ENCODE measurements around the gene USP17L29.
"Not testable (repeated sequence)": the region's sequence is repeated elsewhere in the genome, so short reads cannot be mapped to it uniquely, and the experiment has no call there.

Gene USP17L29, protein sequence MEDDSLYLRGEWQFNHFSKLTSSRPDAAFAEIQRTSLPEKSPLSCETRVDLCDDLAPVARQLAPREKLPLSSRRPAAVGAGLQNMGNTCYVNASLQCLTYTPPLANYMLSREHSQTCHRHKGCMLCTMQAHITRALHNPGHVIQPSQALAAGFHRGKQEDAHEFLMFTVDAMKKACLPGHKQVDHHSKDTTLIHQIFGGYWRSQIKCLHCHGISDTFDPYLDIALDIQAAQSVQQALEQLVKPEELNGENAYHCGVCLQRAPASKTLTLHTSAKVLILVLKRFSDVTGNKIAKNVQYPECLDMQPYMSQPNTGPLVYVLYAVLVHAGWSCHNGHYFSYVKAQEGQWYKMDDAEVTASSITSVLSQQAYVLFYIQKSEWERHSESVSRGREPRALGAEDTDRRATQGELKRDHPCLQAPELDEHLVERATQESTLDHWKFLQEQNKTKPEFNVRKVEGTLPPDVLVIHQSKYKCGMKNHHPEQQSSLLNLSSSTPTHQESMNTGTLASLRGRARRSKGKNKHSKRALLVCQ

DNA sequence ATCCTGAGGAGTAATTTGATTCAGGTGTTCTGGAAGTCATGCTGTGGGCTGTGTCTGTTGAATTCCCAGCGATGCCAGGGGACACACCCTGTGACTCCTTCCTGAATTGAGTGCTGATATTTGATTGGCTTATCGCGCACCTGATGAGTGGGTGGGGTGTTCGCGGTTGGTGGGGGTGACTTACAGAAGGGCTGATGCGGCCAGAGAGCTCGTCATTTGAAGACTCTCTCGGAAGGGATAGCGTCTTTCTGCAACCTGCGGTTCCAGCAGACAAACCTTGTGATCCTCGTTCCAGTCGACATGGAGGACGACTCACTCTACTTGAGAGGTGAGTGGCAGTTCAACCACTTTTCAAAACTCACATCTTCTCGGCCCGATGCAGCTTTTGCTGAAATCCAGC is at the start of gene USP17L29:
TSS of gene USP17L29 (plus strand) at position 301 of the 400 bp plus-strand sequence. CDS start at position 301, 0 bp downstream.
- not testable (repeated sequence) for DNase-seq (ENCODE audit: low read depth)

DNA sequence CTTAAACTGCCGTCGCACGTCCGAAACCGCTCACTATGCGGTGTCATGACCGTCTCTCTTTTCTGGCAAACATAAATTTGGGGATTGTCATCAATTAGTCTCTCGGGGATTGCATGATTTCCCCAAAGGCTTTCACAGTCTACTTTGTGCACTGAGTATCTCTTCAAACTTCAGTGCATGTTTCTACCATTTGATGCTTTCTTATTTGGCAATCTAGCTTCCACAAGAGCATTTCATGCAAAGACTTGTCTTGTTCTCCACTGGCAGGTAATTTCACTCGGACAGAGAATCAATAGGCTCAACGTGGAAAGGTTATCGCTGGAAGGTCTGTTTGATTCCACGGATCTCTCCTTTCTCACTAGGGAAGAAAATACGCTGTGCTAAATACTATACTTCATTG is 29.2 kb upstream of the USP17L29 start:
- not testable (repeated sequence) for DNase-seq (ENCODE audit: low read depth)

- DNase-seq (ENCODE audit: low read depth), result not testable (repeated sequence)
Measured at GRCh38 chr4:9324865-9325264, 28.6 kb upstream of the USP17L29 start, which contains the start of gene USP17L24. TSS of gene USP17L24 (plus strand) at chr4:9325165. CDS start at chr4:9325165, 0 bp downstream.

DNA sequence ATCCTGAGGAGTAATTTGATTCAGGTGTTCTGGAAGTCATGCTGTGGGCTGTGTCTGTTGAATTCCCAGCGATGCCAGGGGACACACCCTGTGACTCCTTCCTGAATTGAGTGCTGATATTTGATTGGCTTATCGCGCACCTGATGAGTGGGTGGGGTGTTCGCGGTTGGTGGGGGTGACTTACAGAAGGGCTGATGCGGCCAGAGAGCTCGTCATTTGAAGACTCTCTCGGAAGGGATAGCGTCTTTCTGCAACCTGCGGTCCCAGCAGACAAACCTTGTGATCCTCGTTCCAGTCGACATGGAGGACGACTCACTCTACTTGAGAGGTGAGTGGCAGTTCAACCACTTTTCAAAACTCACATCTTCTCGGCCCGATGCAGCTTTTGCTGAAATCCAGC is 23.8 kb upstream of the USP17L29 start, which contains the start of gene USP17L25:
TSS of gene USP17L25 (plus strand) at position 301 of the 400 bp plus-strand sequence. CDS start at position 301, 0 bp downstream.
- DNase-seq (ENCODE audit: low read depth), result not testable (repeated sequence)

DNA sequence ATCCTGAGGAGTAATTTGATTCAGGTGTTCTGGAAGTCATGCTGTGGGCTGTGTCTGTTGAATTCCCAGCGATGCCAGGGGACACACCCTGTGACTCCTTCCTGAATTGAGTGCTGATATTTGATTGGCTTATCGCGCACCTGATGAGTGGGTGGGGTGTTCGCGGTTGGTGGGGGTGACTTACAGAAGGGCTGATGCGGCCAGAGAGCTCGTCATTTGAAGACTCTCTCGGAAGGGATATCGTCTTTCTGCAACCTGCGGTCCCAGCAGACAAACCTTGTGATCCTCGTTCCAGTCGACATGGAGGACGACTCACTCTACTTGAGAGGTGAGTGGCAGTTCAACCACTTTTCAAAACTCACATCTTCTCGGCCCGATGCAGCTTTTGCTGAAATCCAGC is 19.1 kb upstream of the USP17L29 start, which contains the start of gene USP17L26:
TSS of gene USP17L26 (plus strand) at position 301 of the 400 bp plus-strand sequence. CDS start at position 301, 0 bp downstream.
- DNase-seq (ENCODE audit: low read depth), result not testable (repeated sequence)

DNA sequence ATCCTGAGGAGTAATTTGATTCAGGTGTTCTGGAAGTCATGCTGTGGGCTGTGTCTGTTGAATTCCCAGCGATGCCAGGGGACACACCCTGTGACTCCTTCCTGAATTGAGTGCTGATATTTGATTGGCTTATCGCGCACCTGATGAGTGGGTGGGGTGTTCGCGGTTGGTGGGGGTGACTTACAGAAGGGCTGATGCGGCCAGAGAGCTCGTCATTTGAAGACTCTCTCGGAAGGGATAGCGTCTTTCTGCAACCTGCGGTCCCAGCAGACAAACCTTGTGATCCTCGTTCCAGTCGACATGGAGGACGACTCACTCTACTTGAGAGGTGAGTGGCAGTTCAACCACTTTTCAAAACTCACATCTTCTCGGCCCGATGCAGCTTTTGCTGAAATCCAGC is 14.3 kb upstream of the USP17L29 start, which contains the start of gene USP17L5:
TSS of gene USP17L5 (plus strand) at position 301 of the 400 bp plus-strand sequence. CDS start at position 301, 0 bp downstream.
- not testable (repeated sequence) for DNase-seq (ENCODE audit: low read depth)

DNA sequence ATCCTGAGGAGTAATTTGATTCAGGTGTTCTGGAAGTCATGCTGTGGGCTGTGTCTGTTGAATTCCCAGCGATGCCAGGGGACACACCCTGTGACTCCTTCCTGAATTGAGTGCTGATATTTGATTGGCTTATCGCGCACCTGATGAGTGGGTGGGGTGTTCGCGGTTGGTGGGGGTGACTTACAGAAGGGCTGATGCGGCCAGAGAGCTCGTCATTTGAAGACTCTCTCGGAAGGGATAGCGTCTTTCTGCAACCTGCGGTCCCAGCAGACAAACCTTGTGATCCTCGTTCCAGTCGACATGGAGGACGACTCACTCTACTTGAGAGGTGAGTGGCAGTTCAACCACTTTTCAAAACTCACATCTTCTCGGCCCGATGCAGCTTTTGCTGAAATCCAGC is 9.6 kb upstream of the USP17L29 start, which contains the start of gene USP17L27:
TSS of gene USP17L27 (plus strand) at position 301 of the 400 bp plus-strand sequence. CDS start at position 301, 0 bp downstream.
- not testable (repeated sequence) for DNase-seq (ENCODE audit: low read depth)

GRCh38 chr4:9348593-9348992 is 4.8 kb upstream of the USP17L29 start, which contains the start of gene USP17L28:
TSS of gene USP17L28 (plus strand) at chr4:9348893. CDS start at chr4:9348893, 0 bp downstream.
- not testable (repeated sequence) for DNase-seq (ENCODE audit: low read depth)

GRCh38 chr4:9350866-9351265 is 2.6 kb upstream of the USP17L29 start:
- DNase-seq (ENCODE audit: low read depth), result not testable (repeated sequence)

DNA sequence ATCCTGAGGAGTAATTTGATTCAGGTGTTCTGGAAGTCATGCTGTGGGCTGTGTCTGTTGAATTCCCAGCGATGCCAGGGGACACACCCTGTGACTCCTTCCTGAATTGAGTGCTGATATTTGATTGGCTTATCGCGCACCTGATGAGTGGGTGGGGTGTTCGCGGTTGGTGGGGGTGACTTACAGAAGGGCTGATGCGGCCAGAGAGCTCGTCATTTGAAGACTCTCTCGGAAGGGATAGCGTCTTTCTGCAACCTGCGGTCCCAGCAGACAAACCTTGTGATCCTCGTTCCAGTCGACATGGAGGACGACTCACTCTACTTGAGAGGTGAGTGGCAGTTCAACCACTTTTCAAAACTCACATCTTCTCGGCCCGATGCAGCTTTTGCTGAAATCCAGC is 9.4 kb downstream of the USP17L29 start, which contains the start of gene USP17L30:
TSS of gene USP17L30 (plus strand) at position 301 of the 400 bp plus-strand sequence. CDS start at position 301, 0 bp downstream.
- DNase-seq (ENCODE audit: low read depth), result not testable (repeated sequence)

- DNase-seq (ENCODE audit: low read depth), result not testable (repeated sequence)
Measured at GRCh38 chr4:9379881-9380280, 26.4 kb downstream of the USP17L29 start.

- DNase-seq (ENCODE audit: low read depth), result not testable (repeated sequence)
Measured at GRCh38 chr4:9381012-9381534, 27.6 kb downstream of the USP17L29 start.

- DNase-seq (ENCODE audit: low read depth), result no peak
Measured at GRCh38 chr4:9384126-9384525, 30.7 kb downstream of the USP17L29 start.

DNA sequence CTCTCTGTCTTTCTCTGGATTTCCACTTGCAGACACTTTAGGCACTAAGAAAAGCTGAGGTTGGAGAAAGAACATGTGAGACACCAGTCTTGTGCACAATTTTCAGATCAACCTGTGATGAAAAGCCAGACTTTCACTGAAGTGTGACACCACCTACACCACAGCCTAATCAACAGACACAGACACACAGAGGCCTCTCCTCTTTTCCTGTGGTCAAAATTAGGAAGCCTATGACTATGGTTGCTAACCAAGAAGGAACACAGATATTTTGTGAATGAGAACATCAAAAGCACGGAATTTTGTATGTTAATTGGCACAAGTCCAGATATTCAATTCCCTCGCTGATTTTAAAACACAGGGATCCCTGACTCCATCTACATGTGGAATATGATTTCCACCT is 35.6 kb downstream of the USP17L29 start:
- not testable (repeated sequence) for DNase-seq (ENCODE audit: low read depth)
